OCI-LY1 (cell line): ENCODE data around the gene N4BP2L2.

Experiments
- EZH2 ChIP-seq: fragments of 200-600 bp; sonication (generic), shearing (Covaris generic); IDR thresholded peaks from 2 replicates; pipeline ENCODE4 v1.8.0; 2017; ENCODE audit warnings: borderline replicate concordance, mixed run types, mild to moderate bottlenecking, antibody characterized with exemption, low read length, moderate library complexity, mixed read lengths
- TF ChIP-seq, protein P1 (sequence below): fragments of 200-600 bp; sonication (generic), shearing (Covaris generic); IDR thresholded peaks from 2 replicates; pipeline ENCODE4 v1.5.1; 2017; ENCODE audit warnings: mild to moderate bottlenecking, antibody characterized with exemption, low read length, moderate library complexity, mixed read lengths

DNA sequence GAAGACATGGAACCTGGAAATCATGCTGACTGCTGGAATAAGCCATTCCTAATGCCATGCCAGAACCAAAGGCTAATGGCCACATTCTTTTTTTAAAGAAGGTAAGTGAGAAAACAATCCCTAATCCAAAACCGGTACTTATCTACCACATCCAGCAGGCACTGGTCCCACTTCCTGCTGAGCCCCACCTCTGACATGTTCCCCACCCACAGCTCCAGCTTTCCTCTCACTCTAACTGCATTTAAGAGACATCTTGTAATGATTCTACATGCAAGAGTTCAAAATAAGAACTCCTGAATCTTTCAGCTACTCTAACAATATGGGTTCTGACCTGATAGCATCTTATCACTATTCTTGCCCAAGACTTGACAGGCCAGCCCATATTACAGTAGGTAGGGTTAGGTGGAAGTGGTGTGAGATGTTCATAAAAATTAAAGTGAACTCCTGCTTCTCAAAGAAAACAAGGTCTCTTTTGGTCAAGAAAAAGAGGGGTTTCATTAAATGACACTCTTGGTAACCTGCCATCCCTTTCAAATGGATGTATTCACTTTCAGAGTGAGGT, 41.9 kb downstream of the N4BP2L2 start:
- TF ChIP-seq, protein P1, sequence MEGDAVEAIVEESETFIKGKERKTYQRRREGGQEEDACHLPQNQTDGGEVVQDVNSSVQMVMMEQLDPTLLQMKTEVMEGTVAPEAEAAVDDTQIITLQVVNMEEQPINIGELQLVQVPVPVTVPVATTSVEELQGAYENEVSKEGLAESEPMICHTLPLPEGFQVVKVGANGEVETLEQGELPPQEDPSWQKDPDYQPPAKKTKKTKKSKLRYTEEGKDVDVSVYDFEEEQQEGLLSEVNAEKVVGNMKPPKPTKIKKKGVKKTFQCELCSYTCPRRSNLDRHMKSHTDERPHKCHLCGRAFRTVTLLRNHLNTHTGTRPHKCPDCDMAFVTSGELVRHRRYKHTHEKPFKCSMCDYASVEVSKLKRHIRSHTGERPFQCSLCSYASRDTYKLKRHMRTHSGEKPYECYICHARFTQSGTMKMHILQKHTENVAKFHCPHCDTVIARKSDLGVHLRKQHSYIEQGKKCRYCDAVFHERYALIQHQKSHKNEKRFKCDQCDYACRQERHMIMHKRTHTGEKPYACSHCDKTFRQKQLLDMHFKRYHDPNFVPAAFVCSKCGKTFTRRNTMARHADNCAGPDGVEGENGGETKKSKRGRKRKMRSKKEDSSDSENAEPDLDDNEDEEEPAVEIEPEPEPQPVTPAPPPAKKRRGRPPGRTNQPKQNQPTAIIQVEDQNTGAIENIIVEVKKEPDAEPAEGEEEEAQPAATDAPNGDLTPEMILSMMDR: no peak
- TF ChIP-seq EZH2: no peak
